Astrocyte (in vitro differentiated cells and primary cell): ENCODE results near the gene RCVRN. TPM values are rescaled to one million over a fixed set of nuclear protein-coding genes. Genes with fewer than 3 reads are reported as not detected.

ENCODE experiments used
- DNase-seq: peaks from one replicate; pipeline ENCODE4 v3.0.0-alpha.2; 2010; ENCODE audit warnings: low read depth
- FAIRE-seq: peaks from 2 replicates; lab custom pipeline; 2011; peaks lifted over from hg19 to GRCh38; lab: Jason Lieb, UNC
- H2AFZ ChIP-seq: 2 replicates; pipeline ENCODE4 v1.6.0; 2012; ENCODE audit warnings: low read depth, low read length, inconsistent platforms
- H3K27ac ChIP-seq: 2 replicates; pipeline ENCODE4 v1.5.1; 2011; ENCODE audit warnings: low read depth, low read length, inconsistent platforms
- H3K27me3 ChIP-seq: 2 replicates; pipeline ENCODE4 v1.6.0; 2011; ENCODE audit warnings: low read length, inconsistent platforms; ENCODE audit not compliant: insufficient read depth
- H3K36me3 ChIP-seq: 2 replicates; pipeline ENCODE4 v1.5.1; 2011; ENCODE audit warnings: low read length, inconsistent platforms; ENCODE audit not compliant: insufficient read depth
- H3K4me1 ChIP-seq: 2 replicates; pipeline ENCODE4 v1.5.1; 2011; ENCODE audit warnings: low read length, inconsistent platforms; ENCODE audit not compliant: insufficient read depth
- H3K4me2 ChIP-seq: 2 replicates; pipeline ENCODE4 v1.6.0; 2012; ENCODE audit warnings: low read length, inconsistent platforms
- H3K4me3 ChIP-seq: 2 replicates; pipeline ENCODE4 v1.5.1; 2011; ENCODE audit warnings: low read depth, mild to moderate bottlenecking, low read length, inconsistent platforms; ENCODE audit not compliant: insufficient read depth
- H3K79me2 ChIP-seq: 2 replicates; pipeline ENCODE4 v1.6.0; 2012; ENCODE audit warnings: mild to moderate bottlenecking, low read length, inconsistent platforms; ENCODE audit not compliant: insufficient read depth
- H3K9ac ChIP-seq: 2 replicates; pipeline ENCODE4 v1.6.0; 2012; ENCODE audit warnings: mild to moderate bottlenecking, low read length, inconsistent platforms
- H3K9me3 ChIP-seq: 2 replicates; pipeline ENCODE4 v1.5.1; 2012; ENCODE audit warnings: low read depth, mild to moderate bottlenecking, low read length, inconsistent platforms; ENCODE audit not compliant: insufficient read depth
- H4K20me1 ChIP-seq: 2 replicates; pipeline ENCODE4 v1.6.0; 2012; ENCODE audit warnings: low read length, inconsistent platforms; ENCODE audit not compliant: insufficient read depth
- H3K27ac Mint-ChIP-seq: one replicate; pipeline ENCODE4 v1.8.0; 2021; ENCODE audit warnings: mild to moderate bottlenecking, mixed read lengths; ENCODE audit not compliant: unreplicated experiment
- H3K27me3 Mint-ChIP-seq: one replicate; pipeline ENCODE4 v1.8.0; 2021; ENCODE audit warnings: low read depth, mixed read lengths; ENCODE audit not compliant: unreplicated experiment
- H3K36me3 Mint-ChIP-seq: one replicate; pipeline ENCODE4 v1.8.0; 2021; ENCODE audit warnings: low read depth, mixed read lengths; ENCODE audit not compliant: unreplicated experiment
- H3K4me1 Mint-ChIP-seq: one replicate; pipeline ENCODE4 v1.8.0; 2021; ENCODE audit warnings: low read depth, mixed read lengths; ENCODE audit not compliant: unreplicated experiment
- H3K4me3 Mint-ChIP-seq: one replicate; pipeline ENCODE4 v1.8.0; 2021; ENCODE audit warnings: mild to moderate bottlenecking, moderate library complexity, mixed read lengths; ENCODE audit not compliant: unreplicated experiment
- H3K9me3 Mint-ChIP-seq: one replicate; pipeline ENCODE4 v1.8.0; 2021; ENCODE audit warnings: mild to moderate bottlenecking, mixed read lengths; ENCODE audit not compliant: unreplicated experiment
- CTCF ChIP-seq: IDR thresholded peaks from 2 replicates; pipeline ENCODE4 v1.5.1; 2011; ENCODE audit warnings: low read depth, mild to moderate bottlenecking, inconsistent platforms, low read length, moderate library complexity; ENCODE audit not compliant: insufficient read depth
- EZH2 ChIP-seq: IDR thresholded peaks from 2 replicates; pipeline ENCODE4 v1.6.1; 2012; ENCODE audit warnings: mild to moderate bottlenecking, low read length, inconsistent platforms; ENCODE audit not compliant: insufficient read depth
- total RNA-seq: library from RNA; stranded (reverse); gene quantifications from 2 replicates; pipeline ENCODE4 v1.2.1, GENCODE V29; 2021

Gene RCVRN
- total RNA-seq, 1 donor from 2014 or later = not detected

GRCh38 chr17:9929871-9930270 lies 24.8 kb upstream of the RCVRN start:
- no peak overlapping the region for H3K9ac ChIP-seq
- no peaks in the 10 kb centered on the region for H4K20me1 ChIP-seq
- peaks cover 11% of the 10 kb centered on the region for H3K27me3 Mint-ChIP-seq
- peaks cover 10% of the 10 kb centered on the region for H3K4me1 Mint-ChIP-seq
- H3K4me3 ChIP-seq = no peak overlapping the region
- no peak for DNase-seq
- no peak overlapping the region for H3K4me3 Mint-ChIP-seq
- H3K36me3 ChIP-seq = no peaks in the 10 kb centered on the region
- no peaks in the 10 kb centered on the region for H3K36me3 Mint-ChIP-seq
- no peak for FAIRE-seq
- H3K27ac Mint-ChIP-seq = peak overlapping the region; percentile 45
- no peaks in the 10 kb centered on the region for H3K9me3 ChIP-seq
- TF ChIP-seq EZH2 = no peak
- TF ChIP-seq CTCF = no peak
- H3K79me2 ChIP-seq = no peaks in the 10 kb centered on the region
- H3K27ac ChIP-seq = no peak overlapping the region
- peaks cover 8% of the 10 kb centered on the region for H3K27me3 ChIP-seq
- H2AFZ ChIP-seq = no peak overlapping the region
- no peaks in the 10 kb centered on the region for H3K9me3 Mint-ChIP-seq
- no peak overlapping the region for H3K4me2 ChIP-seq
- H3K4me1 ChIP-seq = no peaks in the 10 kb centered on the region

GRCh38 chr17:9928601-9929333 lies 23.7 kb upstream of the RCVRN start:
- Histone ChIP-seq H3K4me1 (no peaks in the 10 kb centered on the region), H3K27me3 (peaks cover 8% of the 10 kb centered on the region), H3K4me2 (no peak overlapping the region), H4K20me1 (no peaks in the 10 kb centered on the region), H3K9ac (no peak overlapping the region), H3K4me3 (no peak overlapping the region), H2AFZ (no peak overlapping the region), H3K79me2 (no peaks in the 10 kb centered on the region), H3K9me3 (no peaks in the 10 kb centered on the region), H3K27ac (no peak overlapping the region), H3K36me3 (no peaks in the 10 kb centered on the region)
- Mint-ChIP-seq H3K9me3 (no peaks in the 10 kb centered on the region), H3K4me3 (no peak overlapping the region), H3K4me1 (peaks cover 11% of the 10 kb centered on the region), H3K36me3 (no peaks in the 10 kb centered on the region), H3K27me3 (peaks cover 12% of the 10 kb centered on the region), H3K27ac (no peak overlapping the region)
- TF ChIP-seq EZH2 (no peak), CTCF (peak; percentile 59)
- FAIRE-seq = no peak
- peak; percentile 64 for DNase-seq

GRCh38 chr17:9926150-9926804 lies 21.2 kb upstream of the RCVRN start:
- DNase-seq (no peak), FAIRE-seq (no peak)
- H3K4me3 ChIP-seq = no peak overlapping the region
- no peaks in the 10 kb centered on the region for H4K20me1 ChIP-seq
- no peak for TF ChIP-seq EZH2
- TF ChIP-seq CTCF = no peak
- Mint-ChIP-seq H3K4me3 (no peak overlapping the region), H3K36me3 (peaks cover 2% of the 10 kb centered on the region), H3K27me3 (peaks cover 11% of the 10 kb centered on the region), H3K4me1 (peaks cover 8% of the 10 kb centered on the region), H3K9me3 (no peaks in the 10 kb centered on the region), H3K27ac (no peak overlapping the region)
- no peaks in the 10 kb centered on the region for H3K79me2 ChIP-seq
- H3K9me3 ChIP-seq = no peaks in the 10 kb centered on the region
- H3K4me2 ChIP-seq = no peak overlapping the region
- peaks cover 4% of the 10 kb centered on the region for H3K27me3 ChIP-seq
- no peaks in the 10 kb centered on the region for H3K4me1 ChIP-seq
- no peak overlapping the region for H3K27ac ChIP-seq
- H3K9ac ChIP-seq = no peak overlapping the region
- H2AFZ ChIP-seq = no peak overlapping the region
- no peaks in the 10 kb centered on the region for H3K36me3 ChIP-seq
